ENCODE data around the gene LSM14A. TPM values are rescaled to one million over a fixed set of nuclear protein-coding genes. Genes with fewer than 3 reads are reported as not detected.

The LSM14A gene
- total RNA-seq, 1 experiment from 2014 or later = 161 TPM

DNA sequence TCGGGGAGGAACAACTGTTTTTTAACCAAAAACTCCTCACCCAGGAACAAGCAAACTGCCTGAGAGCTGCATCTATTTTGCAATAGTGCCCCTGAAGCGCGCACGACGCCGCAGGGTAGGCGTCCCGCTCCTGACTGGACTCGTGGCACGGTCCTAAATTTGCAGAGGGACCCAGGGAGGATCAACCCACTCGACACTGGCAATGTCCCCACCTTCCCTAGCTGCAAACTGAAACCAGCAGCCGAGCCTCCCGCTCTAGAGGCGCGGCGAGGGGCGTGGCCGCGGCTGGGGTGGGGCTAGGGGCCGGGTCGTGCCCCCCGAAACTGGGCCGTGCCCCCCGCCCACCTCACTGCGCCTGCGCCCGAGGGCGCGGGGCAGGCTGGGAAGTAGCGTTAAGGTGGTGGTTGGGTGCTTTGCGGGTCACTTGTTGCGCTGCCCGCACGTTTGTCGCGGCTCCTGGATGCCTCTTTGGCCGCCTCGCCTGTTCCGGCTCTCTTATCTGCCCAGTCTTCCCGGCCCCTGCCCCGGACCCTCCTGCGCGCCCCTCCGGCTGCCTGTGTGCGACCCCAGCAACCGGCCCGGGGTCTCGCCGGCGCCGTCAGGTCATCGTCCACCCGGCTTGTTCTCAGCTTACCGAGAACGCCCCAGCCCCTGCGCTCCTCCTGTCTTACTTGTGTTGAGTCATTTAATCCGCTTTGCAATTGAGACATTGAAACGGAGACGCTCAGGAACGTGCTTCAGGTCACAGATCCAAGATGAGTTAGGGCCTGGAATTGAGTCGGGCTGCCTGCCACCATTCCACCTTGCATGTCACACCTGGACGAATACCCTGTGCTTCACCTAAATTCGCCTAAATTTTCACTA lies 37.9 kb upstream of the LSM14A start (continued):
- TF ChIP-seq CREM (CRISPR knock-in tag; IDR thresholded peaks at IDR 0.05) (no peak; the same call in 1 of the 2 replicates), ETV6 (CRISPR knock-in tag; IDR thresholded peaks at IDR 0.05) (0 out of 2 replicates have a peak, but pooled peaks have one; percentile 12), FOXK1 (CRISPR knock-in tag; IDR thresholded peaks at IDR 0.05) (peak; percentile 74; the same call in 1 of the 2 replicates), AFF4 (CRISPR knock-in tag; IDR thresholded peaks at IDR 0.05; ENCODE audit: borderline replicate concordance) (no peak), NR3C1 (CRISPR knock-in tag; conservative IDR thresholded peaks at IDR 0.05; ENCODE audit: low read depth) (no peak), TP53 (CRISPR knock-in tag; IDR thresholded peaks at IDR 0.05) (0 out of 2 replicates have a peak, but pooled peaks have one; percentile 60), JUN (CRISPR knock-in tag; IDR thresholded peaks at IDR 0.05) (no peak), RELA (CRISPR knock-in tag; IDR thresholded peaks at IDR 0.05; ENCODE audit: borderline replicate concordance) (no peak), ZNF232 (CRISPR knock-in tag; IDR thresholded peaks at IDR 0.05) (peak; percentile 49; the same call in 1 of the 2 replicates), GABPB1 (CRISPR knock-in tag; IDR thresholded peaks at IDR 0.05) (0 out of 2 replicates have a peak, but pooled peaks have one; percentile 44), MAX (CRISPR knock-in tag; IDR thresholded peaks at IDR 0.05) (peak; percentile 56), ATF3 (CRISPR knock-in tag; conservative IDR thresholded peaks at IDR 0.05) (no peak), TEAD4 (CRISPR knock-in tag; IDR thresholded peaks at IDR 0.05) (no peak), GRHL2 (CRISPR knock-in tag; IDR thresholded peaks at IDR 0.05; ENCODE audit: insufficient replicate concordance, severe bottlenecking) (no peak), HMGA2 (CRISPR knock-in tag; IDR thresholded peaks at IDR 0.05) (no peak), GTF2I (CRISPR knock-in tag; conservative IDR thresholded peaks at IDR 0.05) (no peak), SMAD4 (CRISPR knock-in tag; IDR thresholded peaks at IDR 0.05) (no peak), TCF7 (CRISPR knock-in tag; IDR thresholded peaks at IDR 0.05; ENCODE audit: low read depth) (0 out of 2 replicates have a peak, but pooled peaks have one; percentile 58), SP1 (CRISPR knock-in tag; conservative IDR thresholded peaks at IDR 0.05) (peak; percentile 97), OVOL2 (CRISPR knock-in tag; IDR thresholded peaks at IDR 0.05; ENCODE audit: borderline replicate concordance) (no peak), FOXJ3 (CRISPR knock-in tag; IDR thresholded peaks at IDR 0.05; ENCODE audit: borderline replicate concordance) (no peak), NR2C2 (CRISPR knock-in tag; IDR thresholded peaks at IDR 0.05) (no peak), ZBTB43 (CRISPR knock-in tag; IDR thresholded peaks at IDR 0.05) (no peak), ELF4 (CRISPR knock-in tag; IDR thresholded peaks at IDR 0.05; ENCODE audit: low read depth) (no peak)
- TF ChIP-seq, protein P1, sequence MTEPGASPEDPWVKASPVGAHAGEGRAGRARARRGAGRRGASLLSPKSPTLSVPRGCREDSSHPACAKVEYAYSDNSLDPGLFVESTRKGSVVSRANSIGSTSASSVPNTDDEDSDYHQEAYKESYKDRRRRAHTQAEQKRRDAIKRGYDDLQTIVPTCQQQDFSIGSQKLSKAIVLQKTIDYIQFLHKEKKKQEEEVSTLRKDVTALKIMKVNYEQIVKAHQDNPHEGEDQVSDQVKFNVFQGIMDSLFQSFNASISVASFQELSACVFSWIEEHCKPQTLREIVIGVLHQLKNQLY (CRISPR knock-in tag; IDR thresholded peaks at IDR 0.05) = no peak
- TF ChIP-seq, protein P2, sequence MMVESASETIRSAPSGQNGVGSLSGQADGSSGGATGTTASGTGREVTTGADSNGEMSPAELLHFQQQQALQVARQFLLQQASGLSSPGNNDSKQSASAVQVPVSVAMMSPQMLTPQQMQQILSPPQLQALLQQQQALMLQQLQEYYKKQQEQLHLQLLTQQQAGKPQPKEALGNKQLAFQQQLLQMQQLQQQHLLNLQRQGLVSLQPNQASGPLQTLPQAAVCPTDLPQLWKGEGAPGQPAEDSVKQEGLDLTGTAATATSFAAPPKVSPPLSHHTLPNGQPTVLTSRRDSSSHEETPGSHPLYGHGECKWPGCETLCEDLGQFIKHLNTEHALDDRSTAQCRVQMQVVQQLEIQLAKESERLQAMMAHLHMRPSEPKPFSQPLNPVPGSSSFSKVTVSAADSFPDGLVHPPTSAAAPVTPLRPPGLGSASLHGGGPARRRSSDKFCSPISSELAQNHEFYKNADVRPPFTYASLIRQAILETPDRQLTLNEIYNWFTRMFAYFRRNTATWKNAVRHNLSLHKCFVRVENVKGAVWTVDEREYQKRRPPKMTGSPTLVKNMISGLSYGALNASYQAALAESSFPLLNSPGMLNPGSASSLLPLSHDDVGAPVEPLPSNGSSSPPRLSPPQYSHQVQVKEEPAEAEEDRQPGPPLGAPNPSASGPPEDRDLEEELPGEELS (CRISPR knock-in tag; IDR thresholded peaks at IDR 0.05) = 0 out of 2 replicates have a peak, but pooled peaks have one; percentile 38
- TF ChIP-seq, protein P3, sequence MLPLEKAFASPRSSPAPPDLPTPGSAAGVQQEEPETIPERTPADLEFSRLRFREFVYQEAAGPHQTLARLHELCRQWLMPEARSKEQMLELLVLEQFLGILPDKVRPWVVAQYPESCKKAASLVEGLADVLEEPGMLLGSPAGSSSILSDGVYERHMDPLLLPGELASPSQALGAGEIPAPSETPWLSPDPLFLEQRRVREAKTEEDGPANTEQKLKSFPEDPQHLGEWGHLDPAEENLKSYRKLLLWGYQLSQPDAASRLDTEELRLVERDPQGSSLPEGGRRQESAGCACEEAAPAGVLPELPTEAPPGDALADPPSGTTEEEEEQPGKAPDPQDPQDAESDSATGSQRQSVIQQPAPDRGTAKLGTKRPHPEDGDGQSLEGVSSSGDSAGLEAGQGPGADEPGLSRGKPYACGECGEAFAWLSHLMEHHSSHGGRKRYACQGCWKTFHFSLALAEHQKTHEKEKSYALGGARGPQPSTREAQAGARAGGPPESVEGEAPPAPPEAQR (CRISPR knock-in tag; IDR thresholded peaks at IDR 0.05) = no peak
- TF ChIP-seq, protein P4, sequence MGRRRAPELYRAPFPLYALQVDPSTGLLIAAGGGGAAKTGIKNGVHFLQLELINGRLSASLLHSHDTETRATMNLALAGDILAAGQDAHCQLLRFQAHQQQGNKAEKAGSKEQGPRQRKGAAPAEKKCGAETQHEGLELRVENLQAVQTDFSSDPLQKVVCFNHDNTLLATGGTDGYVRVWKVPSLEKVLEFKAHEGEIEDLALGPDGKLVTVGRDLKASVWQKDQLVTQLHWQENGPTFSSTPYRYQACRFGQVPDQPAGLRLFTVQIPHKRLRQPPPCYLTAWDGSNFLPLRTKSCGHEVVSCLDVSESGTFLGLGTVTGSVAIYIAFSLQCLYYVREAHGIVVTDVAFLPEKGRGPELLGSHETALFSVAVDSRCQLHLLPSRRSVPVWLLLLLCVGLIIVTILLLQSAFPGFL (CRISPR knock-in tag; IDR thresholded peaks at IDR 0.05; ENCODE audit: borderline replicate concordance) = no peak
